ENCODE results near the gene CARD8. TPM values are rescaled to one million over a fixed set of nuclear protein-coding genes. Genes with fewer than 3 reads are reported as not detected.

Gene CARD8
- total RNA-seq, 1 experiment from 2014 or later = 20.4 TPM

Other genes with a start within 250 kb of the CARD8 start
- not detected in 2 replicates for gene CABP5, start 211.8 kb downstream of the CARD8 start, total RNA-seq (2014; rRNA removed; shearing (Covaris generic))
- 1.4 and 2.1 TPM in 2 replicates for gene PLA2G4C, start 145.1 kb downstream of the CARD8 start, total RNA-seq (2014; rRNA removed; shearing (Covaris generic))
- 57.0 and 72.7 TPM in 2 replicates for gene LIG1, start 85.6 kb downstream of the CARD8 start, total RNA-seq (2014; rRNA removed; shearing (Covaris generic))
- 0.89 and 1.1 TPM in 2 replicates for gene ZSWIM9, start 85.2 kb downstream of the CARD8 start, total RNA-seq (2014; rRNA removed; shearing (Covaris generic))
- 0.71 and 1.0 TPM in 2 replicates for gene ZNF114, start 14.2 kb upstream of the CARD8 start, total RNA-seq (2014; rRNA removed; shearing (Covaris generic))
- 79.1 and 79.2 TPM in 2 replicates for gene EMP3, start 69.6 kb upstream of the CARD8 start, total RNA-seq (2014; rRNA removed; shearing (Covaris generic))
- 2.6 and 2.8 TPM in 2 replicates for gene TMEM143, start 108.0 kb upstream of the CARD8 start, total RNA-seq (2014; rRNA removed; shearing (Covaris generic))
- not detected in 2 replicates for gene SYNGR4, start 108.5 kb upstream of the CARD8 start, total RNA-seq (2014; rRNA removed; shearing (Covaris generic))
- 105 and 119 TPM in 2 replicates for gene KDELR1, start 135.6 kb upstream of the CARD8 start, total RNA-seq (2014; rRNA removed; shearing (Covaris generic))
- 0.03 TPM in 1 of 2 replicates, not detected in the other for gene GRIN2D, start 137.8 kb upstream of the CARD8 start, total RNA-seq (2014; rRNA removed; shearing (Covaris generic))
- gene GRWD1, start 190.1 kb upstream of the CARD8 start, total RNA-seq (2014; rRNA removed; shearing (Covaris generic)) = 40.4 and 44.6 TPM in 2 replicates
- gene KCNJ14, start 199.7 kb upstream of the CARD8 start, total RNA-seq (2014; rRNA removed; shearing (Covaris generic)) = 0.41 and 0.57 TPM in 2 replicates
- 25.0 and 29.0 TPM in 2 replicates for gene CYTH2, start 213.5 kb upstream of the CARD8 start, total RNA-seq (2014; rRNA removed; shearing (Covaris generic))

All from SJCRH30 (cell line).